Activated CD4-positive, CD25-positive, alpha-beta regulatory T cell treated with anti-CD3 and anti-CD28 coated beads, Interleukin-2, amount 50 U/mL, for 16 hours (primary cell): ENCODE data around the gene EPHA4.

Experiments used
- DNase-seq: peaks from one replicate; pipeline ENCODE4 v3.0.0-alpha.2; 2020; ENCODE audit warnings: low read depth, low spot score

Gene EPHA4

GRCh38 chr2:221476195-221476594, 95.9 kb downstream of the EPHA4 start:
- DNase-seq = no peak

GRCh38 chr2:221473451-221473850, 98.7 kb downstream of the EPHA4 start:
- DNase-seq = no peak

- no peak for DNase-seq
These were observed 103.8 kb downstream of the EPHA4 start for GRCh38 chr2:221468317-221468716.

DNA sequence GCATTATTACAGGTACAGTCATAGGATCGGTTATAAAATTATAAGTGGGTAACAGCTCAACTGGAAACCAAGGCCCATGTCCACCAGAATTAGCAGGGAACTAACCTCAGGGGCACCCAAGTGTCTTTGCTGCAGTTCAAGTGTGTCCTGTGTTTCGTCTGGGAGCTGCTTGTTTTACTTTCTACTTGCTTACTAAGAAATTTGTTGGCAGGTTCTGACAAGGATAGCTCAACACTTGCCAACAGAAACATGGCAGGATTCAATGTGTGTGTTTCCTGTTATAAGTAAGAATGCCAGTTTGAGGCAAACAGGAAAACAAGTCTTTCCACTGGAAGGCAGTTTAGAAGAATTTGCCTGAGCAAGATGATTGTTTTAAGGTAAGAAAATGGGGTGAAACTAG, 104.5 kb downstream of the EPHA4 start:
- DNase-seq = no peak

DNA sequence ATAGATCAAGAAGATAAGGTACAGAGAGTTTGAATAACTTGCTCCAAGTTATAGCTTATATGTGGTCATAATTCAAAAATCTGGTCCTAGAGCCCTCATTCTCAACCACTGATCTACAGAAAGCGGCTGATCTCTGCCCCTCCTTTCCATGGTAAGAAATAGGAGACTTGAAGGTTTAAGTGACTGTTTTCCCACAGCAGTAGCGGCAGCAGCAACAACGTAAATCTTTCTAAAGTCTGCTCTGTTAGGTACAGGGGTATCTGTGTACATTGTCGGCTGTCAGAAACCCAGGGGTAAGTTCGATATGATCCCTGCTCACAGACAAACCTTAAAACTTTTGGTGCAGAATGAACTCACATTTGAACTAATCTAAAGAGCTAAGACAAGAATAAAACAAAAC, 105.4 kb downstream of the EPHA4 start:
- no peak for DNase-seq

GRCh38 chr2:221465776-221466175, 106.3 kb downstream of the EPHA4 start:
- DNase-seq = no peak

GRCh38 chr2:221464971-221465370, 107.1 kb downstream of the EPHA4 start:
- DNase-seq = no peak

DNA sequence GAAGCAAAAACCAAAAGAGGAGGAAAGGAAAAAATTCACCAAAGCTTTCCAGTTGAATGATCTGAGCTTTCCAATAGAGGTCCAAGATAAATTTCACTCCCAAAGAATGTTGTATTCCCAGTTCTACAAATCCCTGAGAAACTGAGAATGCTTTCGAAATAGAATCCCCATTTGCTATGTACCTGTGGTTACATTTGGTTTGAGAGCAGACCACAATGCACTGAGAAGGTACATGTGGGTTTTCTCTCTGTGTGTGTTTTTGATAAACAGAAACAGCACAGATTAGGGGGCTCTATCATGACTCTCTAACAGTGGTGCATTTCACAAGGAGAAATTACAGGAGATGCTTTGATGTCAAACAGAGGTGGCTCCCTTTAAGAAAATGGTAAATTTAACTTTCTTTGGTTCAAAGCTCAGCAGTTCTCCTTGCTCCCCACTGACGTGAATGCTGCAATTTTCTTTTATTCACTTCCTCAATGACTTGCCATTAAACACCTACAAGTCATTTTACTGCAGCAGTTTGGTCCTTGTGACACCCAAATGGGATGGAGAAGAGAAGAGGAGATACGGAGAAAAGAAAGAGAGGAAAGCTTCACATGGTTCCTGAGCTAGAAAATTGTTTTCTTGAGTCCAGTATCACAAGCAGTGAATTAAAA, 108.7 kb downstream of the EPHA4 start:
- no peak for DNase-seq

DNA sequence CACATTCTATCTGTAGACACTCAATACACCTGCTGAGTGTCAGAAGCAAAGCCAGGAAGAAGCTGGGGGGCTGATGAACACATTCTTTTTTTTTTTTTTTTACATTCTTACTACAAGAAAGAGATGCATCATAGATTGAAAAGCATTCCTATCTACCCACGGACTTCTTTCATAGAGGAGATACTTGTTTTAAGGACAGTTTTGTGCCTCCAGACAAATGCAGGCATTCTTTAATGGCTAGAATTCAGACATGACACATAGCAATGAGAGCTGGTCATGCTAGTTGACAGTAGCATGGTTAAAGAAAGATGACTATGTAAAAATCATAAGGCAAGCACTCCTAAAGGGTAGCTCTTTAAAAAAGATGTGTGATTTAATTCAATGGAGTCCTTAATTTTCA, 110.2 kb downstream of the EPHA4 start:
- no peak for DNase-seq

- DNase-seq = no peak
These were observed 112.0 kb downstream of the EPHA4 start for GRCh38 chr2:221460136-221460535.

DNA sequence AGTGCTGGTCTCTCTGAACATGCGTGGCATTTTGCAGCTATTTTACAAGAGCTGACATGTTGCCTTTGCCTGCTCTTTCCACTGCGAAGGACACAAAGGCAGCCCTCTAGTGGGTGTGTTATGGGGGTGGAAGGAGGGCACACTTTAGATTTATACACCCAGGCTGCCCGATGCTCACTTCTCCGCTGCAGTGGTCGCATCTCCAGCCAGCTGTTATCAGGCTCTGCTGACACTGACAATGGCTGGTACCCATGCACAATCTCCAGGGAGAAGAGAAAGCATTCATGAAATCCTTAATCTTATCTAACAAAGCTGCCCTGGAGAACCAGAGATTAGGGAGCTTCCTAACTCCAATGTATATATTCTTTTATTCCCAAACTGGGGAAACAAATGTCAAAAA, 113.5 kb downstream of the EPHA4 start:
- no peak for DNase-seq

DNA sequence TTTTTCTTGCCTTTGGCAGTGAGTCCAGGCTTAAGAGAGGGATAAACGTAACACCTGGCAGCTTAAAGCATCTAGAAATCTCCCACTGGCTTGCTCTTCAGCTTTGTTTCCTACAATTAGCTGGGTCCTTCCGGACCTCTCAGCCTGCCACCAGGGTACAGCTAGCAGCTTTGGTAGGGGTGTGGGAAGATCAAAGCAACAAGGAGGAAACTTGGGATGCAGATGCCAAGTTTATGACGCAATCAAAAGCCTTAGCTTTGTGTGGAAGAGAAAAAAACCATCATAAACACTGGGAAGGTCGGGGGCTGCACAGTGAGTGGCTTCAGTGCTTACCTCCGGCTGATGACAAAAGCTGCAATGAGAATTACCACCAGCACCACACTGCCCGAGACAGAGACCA, 116.9 kb downstream of the EPHA4 start:
- DNase-seq = no peak

DNA sequence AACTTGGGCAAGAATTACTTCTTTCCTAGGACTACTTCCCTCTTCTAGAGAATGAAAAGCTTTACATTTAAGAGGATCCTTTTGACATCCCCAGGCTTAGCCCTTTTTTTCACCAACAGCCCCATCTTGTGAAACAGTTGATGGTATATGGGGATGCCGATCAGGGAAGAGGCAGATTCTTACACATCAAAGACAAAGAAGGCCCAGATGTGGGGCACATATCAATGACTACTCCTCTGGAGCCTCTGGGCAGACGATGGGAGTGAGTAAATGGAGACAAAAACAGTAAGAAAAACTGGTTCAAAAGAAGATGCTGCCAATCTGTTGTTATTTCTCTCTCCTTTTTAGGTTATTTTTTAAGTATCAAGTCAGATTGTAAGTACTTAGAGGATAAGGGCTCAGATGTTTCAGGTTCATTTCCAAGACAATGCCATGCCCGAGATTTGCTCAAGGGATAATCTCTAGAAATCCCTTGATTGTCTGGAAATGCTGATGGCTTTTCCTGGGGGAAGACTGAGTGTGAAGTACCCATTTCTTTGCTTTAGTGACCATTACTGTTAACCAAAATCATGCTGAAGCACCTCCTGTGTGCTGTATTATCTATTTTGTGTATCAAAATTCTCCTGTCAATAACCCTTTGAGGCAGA, 117.5 kb downstream of the EPHA4 start:
- no peak for DNase-seq

GRCh38 chr2:221451862-221452788, 120.0 kb downstream of the EPHA4 start:
- DNase-seq = no peak

DNA sequence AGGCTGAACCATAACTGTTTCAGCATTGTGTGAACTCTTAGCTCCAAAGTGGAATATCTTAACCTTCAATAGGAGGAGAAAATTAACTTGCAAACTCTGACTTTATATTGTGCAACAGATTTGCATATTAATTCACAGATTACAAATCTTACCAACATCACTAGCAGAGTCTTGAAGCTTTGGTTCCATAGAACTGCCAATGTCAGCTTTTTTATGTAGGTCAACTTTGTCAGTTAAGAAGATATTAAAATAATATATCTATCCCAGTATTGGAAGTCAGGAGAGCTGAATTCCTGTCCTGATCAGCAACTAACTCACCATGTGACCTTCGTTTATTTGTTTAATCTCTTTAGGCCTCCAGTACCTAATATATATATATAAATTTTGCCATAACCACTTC, 121.8 kb downstream of the EPHA4 start:
- DNase-seq = no peak

- DNase-seq = no peak
These were observed 122.7 kb downstream of the EPHA4 start for GRCh38 chr2:221449406-221449805.

DNA sequence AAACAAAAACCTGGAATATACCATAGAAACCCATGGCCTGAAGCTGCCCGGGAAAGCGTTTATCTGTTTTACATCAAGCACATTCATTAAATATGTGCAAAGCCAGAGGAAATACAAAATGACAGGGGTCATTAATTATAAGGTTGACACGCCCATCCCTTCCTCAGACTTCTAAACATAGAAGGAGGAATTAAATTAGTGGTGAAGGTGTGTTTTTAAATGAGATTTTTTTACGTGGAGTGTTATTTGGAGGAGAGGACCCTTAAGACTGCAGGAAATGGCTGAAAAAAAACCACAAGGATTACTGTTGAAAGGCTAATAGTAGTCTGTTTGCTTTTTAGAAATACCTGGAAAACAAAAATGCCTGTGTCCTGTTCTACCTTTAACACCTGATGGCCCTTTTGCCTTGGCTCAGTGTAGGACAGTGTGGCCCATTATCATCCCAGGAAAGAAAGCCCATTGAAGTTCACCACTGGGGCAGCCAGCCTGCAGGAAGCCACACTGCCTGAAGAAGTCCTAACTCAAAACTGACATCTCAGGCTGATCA, 123.2 kb downstream of the EPHA4 start:
- no peak for DNase-seq

DNA sequence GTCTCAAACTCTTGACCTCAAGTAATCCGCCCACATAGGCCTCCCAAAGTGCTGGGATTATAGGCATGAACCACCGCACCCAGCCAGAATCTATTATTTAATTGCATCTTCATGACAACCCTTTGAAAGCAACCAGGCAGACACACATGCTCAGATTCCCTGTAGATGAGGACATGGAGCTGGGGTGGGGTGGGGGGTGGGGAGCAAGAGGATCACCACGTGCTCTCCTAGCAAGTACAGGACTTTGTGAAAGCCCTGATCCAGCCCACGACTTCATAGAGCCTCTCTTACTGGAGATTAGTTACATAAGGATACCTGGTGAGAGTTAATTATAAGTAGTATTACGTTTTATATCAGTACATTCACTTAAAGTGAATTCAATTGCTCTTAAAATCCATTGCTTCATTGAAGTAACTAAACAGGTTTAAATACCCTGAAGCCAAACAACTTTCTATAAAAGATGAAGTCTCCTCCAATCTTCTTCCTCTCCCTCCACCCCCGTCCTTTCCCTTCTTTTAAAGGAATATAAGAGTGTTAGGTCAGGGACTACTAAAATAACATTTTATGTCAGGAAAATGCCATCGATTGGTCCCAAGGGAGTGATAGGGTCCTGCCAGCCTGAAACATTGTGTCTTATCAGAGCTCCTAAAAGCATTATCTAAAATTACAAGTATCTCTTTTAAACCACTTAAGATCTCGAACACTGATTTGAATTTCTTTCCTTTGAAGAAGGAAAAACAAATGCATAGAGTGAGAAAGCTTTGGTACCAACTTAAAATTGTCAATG, 123.9 kb downstream of the EPHA4 start:
- DNase-seq = no peak

DNA sequence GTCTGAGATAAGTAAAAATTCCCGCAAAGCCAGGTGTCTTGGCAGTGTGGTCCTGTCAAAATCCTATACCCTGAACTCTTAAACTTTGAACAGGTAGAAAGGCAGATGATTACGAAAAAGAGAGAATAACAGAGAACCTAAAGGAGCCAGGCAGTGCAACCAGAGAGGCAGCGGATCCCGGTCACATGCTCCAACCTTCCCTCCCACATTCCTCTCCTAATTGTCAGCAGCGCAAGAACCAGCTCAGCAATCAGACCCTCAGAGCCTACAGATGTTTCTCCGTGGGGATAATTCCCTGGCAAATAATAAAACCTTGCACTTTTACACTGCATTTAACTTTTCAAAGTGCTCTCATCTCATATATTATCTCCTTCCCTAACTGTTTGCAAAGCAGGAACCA, 124.8 kb downstream of the EPHA4 start:
- no peak for DNase-seq

- no peak for DNase-seq
These were observed 126.0 kb downstream of the EPHA4 start for GRCh38 chr2:221446140-221446539.

- DNase-seq = no peak
These were observed 128.0 kb downstream of the EPHA4 start for GRCh38 chr2:221444106-221444505.

DNA sequence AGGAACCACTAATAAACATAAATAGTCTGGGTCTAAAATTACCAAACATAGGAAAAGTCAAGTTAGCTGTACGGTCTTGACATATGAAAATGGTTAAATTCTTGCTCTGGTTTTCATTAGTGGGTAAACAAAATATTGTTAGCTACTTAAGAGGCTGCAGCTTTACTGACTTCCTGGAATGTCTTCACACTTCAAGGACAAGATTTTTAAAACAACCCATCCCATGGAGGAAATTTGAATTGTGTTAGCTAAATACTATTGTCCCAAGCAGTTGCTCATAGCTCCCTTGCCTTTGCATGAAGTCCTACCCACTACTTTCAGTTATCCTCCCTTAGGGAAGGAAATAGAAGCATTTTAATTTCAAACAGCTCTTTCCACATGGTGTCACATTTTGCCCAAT, 128.5 kb downstream of the EPHA4 start:
- DNase-seq = no peak
